K562 (cell line): ENCODE measurements around the gene HSPA8.

Experiments used
- ADNP ChIP-seq: fragments of 200-800 bp; sonication (Bioruptor generic); IDR thresholded peaks from 2 replicates; pipeline ENCODE4 v1.6.1; 2016; ENCODE audit warnings: missing genetic modification characterization, missing compliant biosample characterization
- ETV6 ChIP-seq, 3 experiments: fragments of 150-350 bp in 1 of 3; sonication (generic) in 1 of 3; formaldehyde crosslinking in 1 of 3; IDR thresholded peaks; 2 replicates each; pipeline versions ENCODE4 v1.6.1 to v1.8.0; 2014 to 2022; ENCODE audit warnings: borderline replicate concordance in 2 of 3, low read depth in 2 of 3, antibody characterized with exemption in 1 of 3, low read length in 1 of 3, mild to moderate bottlenecking in 1 of 3, missing genetic modification reagents in 1 of 3
- MEF2A ChIP-seq: IDR thresholded peaks from 2 replicates; pipeline ENCODE4 v1.6.1; 2011; ENCODE audit warnings: low read depth, mild to moderate bottlenecking, low read length, moderate library complexity; ENCODE audit not compliant: control insufficient read depth
- ZNF431 ChIP-seq: sonication (generic); formaldehyde crosslinking; IDR thresholded peaks from 2 replicates; pipeline ENCODE4 v1.8.0; 2022; ENCODE audit warnings: mild to moderate bottlenecking, missing genetic modification reagents

- TF ChIP-seq ZNF431 (CRISPR knock-in tag): no peak
- no peak for TF ChIP-seq ADNP (tag)
- TF ChIP-seq MEF2A: no peak
- TF ChIP-seq ETV6 (IDR thresholded peaks at IDR 0.05; ENCODE audit: borderline replicate concordance in 1 of 2, low read depth in 2 of 2, low read length in 1 of 2): no peak
- no peak for TF ChIP-seq ETV6 (CRISPR knock-in tag; IDR thresholded peaks at IDR 0.05; ENCODE audit: borderline replicate concordance)
Observed at GRCh38 chr11:123051634-123052033, 10.3 kb downstream of the HSPA8 start.
